GM12874 (cell line): ENCODE measurements around the gene NAV3.

Source experiments
- TF ChIP-seq, protein P1 (sequence below): IDR thresholded peaks from 2 replicates; pipeline ENCODE4 v1.5.1; 2011; ENCODE audit warnings: low read depth, mild to moderate bottlenecking, control low read depth, low read length, moderate library complexity; ENCODE audit not compliant: insufficient read depth

The NAV3 gene

DNA sequence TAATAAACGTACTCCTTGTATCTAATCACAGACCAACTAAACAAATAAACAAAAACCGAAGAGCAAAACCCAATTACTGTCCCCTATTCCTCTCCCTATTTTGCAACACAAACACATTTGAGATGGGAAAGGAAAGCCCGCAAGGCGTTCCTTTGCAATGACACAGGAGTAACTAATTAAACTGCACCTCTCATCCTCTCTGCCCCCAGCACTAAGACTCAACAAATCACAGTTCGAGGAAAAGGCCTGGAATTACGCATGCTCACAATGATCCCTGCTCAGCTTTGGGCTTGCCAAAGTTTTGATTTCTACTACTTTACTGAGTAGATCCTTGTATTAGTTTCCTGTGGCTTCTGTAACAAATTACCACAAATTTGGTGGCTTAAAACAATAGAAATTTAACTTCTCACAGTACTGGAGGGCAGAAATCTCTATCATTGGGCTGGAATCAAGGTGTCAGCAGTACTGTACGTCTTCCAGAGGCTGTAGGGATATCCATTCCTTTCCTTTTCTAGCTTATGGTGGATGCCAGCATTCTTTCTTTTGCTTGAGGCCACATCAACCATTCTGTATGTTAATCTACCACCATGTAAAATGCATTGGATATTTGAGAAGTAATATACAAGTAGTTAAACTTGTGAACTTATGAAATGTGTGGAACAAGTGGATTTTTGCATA, 123.0 kb downstream of the NAV3 start:
- TF ChIP-seq, protein P1, sequence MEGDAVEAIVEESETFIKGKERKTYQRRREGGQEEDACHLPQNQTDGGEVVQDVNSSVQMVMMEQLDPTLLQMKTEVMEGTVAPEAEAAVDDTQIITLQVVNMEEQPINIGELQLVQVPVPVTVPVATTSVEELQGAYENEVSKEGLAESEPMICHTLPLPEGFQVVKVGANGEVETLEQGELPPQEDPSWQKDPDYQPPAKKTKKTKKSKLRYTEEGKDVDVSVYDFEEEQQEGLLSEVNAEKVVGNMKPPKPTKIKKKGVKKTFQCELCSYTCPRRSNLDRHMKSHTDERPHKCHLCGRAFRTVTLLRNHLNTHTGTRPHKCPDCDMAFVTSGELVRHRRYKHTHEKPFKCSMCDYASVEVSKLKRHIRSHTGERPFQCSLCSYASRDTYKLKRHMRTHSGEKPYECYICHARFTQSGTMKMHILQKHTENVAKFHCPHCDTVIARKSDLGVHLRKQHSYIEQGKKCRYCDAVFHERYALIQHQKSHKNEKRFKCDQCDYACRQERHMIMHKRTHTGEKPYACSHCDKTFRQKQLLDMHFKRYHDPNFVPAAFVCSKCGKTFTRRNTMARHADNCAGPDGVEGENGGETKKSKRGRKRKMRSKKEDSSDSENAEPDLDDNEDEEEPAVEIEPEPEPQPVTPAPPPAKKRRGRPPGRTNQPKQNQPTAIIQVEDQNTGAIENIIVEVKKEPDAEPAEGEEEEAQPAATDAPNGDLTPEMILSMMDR, result no peak

DNA sequence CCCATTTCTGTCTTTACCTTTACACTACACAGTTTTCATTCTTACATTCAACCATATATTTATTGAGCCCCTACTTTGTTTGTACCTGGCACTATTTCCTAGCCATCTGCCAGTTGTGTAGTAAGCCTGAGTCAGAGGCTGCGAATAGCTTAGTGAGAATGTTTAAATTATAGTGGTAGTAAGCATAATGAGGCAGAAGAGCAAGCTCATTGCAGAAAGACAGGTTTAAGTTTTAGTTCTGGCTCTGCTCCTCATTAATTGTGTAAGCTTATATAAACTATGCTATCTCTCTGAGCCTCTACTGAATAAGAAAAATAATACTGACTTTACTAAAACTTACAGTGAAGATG, 123.5 kb downstream of the NAV3 start:
- TF ChIP-seq, protein P1, result no peak

DNA sequence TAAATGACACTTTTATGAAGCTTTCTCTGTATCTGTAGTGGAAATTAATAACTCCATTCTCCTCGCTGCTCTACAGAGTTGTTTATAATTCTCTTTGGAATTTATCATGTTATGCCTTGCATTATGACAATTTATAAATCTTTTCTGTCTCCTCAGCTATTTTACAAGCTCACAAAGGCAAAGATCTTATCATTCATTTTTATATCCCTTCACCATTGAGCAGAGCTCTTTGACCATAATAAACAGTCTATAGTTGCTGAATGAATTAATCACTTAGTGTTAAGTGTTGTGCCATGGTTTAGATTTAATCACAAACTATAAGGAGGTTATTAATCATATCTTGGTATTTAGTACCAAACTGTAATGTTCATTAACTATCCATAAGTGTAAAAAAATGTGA, 126.4 kb downstream of the NAV3 start:
- TF ChIP-seq, protein P1, result no peak

DNA sequence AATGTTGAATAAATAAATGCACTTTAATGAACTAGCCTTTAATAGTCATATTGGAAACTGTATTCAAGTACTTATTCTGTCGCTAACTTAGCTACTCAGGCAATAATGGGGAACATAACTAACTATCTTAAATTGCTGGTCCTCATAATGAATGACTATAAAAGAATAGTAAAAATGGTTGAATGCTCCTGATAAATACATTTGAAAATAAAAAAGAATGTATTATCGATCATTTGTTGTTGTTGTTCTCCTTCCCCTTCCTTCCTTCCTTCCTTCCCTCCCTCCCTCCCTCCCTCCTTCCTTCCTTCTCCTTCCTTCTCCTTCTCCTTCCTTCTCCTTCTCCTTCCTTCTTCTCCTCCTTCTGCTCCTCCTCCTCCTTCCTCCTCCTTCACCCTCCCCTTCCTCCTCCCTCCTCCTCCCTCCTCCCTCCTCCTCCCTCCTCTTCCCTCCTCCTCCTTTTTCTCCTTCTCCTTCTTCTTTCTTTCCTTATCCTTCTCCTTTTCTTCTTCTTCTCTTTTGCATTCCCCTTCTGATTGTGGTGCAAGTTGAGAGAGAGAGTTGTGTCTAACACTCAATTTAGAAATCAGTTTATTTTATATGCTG, 133.0 kb downstream of the NAV3 start:
- TF ChIP-seq, protein P1, result no peak

DNA sequence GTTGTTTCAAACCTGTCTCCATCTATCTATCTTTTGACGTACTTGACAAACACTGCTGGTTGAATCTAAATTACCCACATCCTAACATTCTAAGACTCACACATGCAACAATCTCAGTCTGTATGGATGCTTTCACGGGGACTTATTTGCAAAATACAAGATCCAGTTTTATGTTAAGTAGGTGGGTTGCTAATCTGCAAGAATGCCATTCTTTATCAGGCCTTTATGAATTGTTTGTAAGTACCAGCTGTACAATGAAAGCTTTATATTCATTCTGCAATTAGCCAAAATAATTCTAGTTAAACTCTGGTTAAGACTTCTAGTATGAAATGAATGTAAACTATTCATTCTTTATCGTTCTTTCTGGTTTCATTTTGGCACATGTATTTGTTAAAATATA, 135.1 kb downstream of the NAV3 start:
- TF ChIP-seq, protein P1, result no peak

DNA sequence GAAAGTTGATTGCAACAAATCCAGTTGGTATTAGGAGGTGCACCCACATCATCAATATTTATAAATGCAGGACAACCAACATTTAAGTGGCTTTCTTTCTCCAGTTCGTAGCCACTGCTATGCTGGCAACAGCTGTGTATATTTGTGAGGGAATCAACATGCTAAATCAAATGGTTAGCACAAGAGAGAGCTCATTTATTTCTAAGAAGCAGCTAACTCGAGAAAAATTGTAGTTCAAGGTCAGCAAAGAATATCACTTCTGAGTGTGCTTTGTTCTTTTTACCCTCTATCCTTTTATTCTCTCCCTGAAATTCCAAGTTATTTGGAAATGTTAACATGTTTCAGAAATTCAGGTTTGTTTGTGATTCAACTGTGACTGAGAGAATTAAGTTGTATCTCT, 137.3 kb downstream of the NAV3 start:
- TF ChIP-seq, protein P1, result no peak

DNA sequence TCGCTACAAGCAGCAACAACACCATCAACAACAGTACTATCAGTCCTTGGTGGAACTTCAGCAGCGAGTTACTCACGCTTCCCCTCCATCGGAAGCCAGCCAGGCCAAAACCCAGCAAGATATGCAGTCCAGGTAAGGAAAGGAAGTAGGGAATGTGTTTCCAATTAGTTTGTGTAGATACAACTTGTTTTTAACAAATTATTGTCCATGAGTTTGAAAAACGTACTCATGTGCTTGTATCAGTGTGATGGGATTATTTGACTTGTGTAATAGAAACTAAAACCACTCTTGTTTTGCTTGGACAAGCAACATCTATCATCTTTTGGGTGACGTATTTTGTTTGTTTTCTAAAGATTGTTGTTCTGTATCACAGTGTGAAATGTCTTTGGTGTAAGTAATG, 137.9 kb downstream of the NAV3 start:
- TF ChIP-seq, protein P1, result no peak
